Measurements from ENCODE around the gene HPRT1. TPM values are rescaled to one million over a fixed set of nuclear protein-coding genes. Genes with fewer than 3 reads are reported as not detected.

Gene HPRT1
- polyA plus RNA-seq, 1 donor: 25.8 TPM

DNA sequence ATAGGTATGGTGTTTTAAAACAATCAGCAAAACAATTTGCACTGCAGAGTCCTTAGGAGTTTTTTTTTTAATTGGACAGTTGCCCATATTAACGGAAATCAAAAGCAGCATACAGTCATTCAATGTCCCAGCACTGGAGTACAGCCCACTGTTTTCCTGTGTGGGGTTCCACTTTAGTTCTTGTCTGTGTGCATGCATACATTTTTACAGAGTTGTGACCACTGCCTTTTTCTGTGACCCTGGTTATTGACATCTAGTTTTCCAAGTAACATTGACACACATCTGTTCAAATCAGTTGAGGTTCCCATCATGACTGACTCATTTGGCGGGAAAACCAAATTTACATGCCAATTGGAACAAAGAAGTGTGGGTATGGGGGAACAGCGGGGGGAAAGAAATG lies 83.3 kb downstream of the HPRT1 start:
- no peak for DNase-seq (ENCODE audit: low read depth)

- DNase-seq (ENCODE audit: low read depth): no peak
These were observed 84.2 kb downstream of the HPRT1 start for GRCh38 chrX:134544135-134544512.

DNA sequence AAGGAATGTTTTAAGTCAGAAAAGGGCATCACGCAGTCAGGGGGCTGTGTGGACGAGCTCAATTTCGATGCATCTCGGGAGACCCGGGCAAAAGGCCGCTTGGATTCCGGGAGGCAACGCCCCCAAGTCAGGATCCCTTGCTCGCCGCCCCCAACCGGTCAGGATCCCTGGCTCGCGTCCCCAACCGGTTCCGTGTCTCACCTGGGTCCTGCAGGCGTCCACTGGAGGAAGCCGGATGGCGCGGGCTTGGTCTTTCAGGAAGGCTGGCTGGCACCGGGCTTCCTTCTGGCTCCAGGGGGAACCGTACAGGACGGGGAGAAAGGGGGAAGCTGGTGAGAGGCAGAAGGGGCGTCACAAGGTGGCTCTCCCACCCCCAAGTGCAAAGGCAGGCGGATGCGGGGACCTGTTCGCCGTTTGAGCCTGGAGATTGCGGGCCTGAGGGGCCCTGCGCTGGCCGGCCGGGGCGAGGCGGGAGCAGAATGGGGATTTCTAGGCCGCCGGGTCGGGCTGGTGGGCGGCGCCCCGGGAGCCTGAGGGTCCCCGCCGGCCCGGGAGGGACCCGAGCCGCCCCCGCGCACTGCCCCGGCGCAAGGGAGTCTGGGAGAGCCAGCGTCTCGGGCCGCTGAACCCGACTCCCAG lies 84.7 kb downstream of the HPRT1 start:
- no peak for DNase-seq (ENCODE audit: low read depth)

DNA sequence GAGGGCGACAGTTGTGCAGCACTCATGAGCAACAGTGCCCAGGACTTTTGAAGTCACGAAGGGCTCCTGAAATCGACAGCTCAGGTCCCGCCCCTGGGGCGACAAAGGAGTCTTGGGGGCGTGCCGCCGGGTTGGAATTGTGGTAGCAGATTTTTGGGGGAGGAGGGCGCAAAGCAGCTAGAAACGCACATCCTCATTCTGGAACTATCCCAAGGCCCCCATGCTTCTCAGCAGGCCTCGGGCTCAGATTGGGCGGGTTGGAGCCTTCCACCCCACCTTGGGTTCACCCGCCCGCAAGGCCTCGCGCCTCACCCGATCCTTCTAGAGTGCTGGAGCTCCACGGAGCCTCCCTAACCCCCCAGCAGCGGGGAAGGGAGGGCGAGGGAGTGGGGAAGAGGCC lies 85.5 kb downstream of the HPRT1 start:
- DNase-seq (ENCODE audit: low read depth): no peak

DNA sequence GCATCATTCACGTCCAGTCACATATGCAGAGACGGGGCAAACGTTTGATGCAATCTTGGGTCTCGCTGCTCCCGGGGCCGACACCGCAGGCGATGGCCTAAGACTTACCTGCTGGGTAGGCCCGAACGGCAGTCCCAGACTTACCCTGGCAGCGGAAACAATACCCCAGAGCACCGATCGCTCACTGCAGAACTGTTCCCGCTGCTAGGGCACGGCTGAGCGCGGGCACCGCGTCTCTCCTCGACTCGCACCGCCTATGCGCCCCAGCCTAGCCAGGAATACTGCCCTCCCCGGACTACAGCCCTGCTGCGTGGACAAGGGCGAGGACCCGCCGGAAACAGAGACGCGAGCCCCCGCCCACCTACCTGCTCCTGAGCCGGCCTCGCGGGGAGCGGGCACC lies 86.2 kb downstream of the HPRT1 start:
- no peak for DNase-seq (ENCODE audit: low read depth)

DNA sequence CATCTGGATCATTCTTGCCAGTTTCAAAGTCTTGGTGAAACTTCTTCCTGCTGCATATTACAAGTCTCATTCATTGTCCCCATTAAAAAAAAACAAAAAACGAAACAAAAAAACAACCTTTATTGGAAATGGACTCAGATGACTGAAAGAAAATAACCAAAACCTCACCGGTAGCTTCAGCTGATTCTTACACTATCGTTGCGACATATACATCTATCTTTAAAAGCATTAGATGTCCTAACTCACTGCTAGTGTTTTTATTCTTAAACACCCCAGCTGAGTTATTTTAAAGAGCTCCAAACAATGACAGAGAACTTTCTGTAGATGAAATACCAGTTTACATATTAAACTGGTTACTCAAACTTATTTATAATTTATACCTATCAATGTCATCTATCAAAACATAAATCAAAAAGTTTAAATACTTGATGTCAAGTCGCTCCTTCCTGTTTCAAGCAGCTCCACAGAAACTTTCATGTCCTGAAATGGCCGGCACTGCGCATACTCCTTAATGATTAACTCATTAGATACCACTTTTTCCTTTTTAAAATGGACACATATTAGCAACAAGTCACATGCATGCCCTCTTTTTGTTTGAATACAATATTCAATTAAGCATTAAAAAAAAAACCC lies 87.2 kb downstream of the HPRT1 start:
- DNase-seq (ENCODE audit: low read depth): no peak

GRCh38 chrX:134548257-134549201 lies 88.6 kb downstream of the HPRT1 start:
- no peak for DNase-seq (ENCODE audit: low read depth)

Other genes with a start within 250 kb of the HPRT1 start
- gene CCDC160, start 223.0 kb upstream of the HPRT1 start, polyA plus RNA-seq (ENCODE audit: insufficient read length): 0.24 TPM
- 19.7 TPM for gene PHF6, start 86.9 kb upstream of the HPRT1 start, polyA plus RNA-seq (ENCODE audit: insufficient read length)
- 1.8 TPM for gene PLAC1, start 198.3 kb downstream of the HPRT1 start, polyA plus RNA-seq (ENCODE audit: insufficient read length)